Breast epithelium (tissue), 4 donors: ENCODE data around the gene GPHN. TPM values are rescaled to one million over a fixed set of nuclear protein-coding genes. Genes with fewer than 3 reads are reported as not detected.

Source experiments
- DNase-seq, 2 donors: peaks; one replicate each; pipeline ENCODE4 v3.0.0-alpha.2; 2019; ENCODE audit warnings: low spot score in 2 of 2
- H3K27ac ChIP-seq, 2 donors: fragments of 200-600 bp; sonication (generic) in 1 of 2; one replicate each; pipeline ENCODE4 v1.5.1; 2016 to 2019; ENCODE audit warnings: mild to moderate bottlenecking in 1 of 2
- H3K27me3 ChIP-seq, 2 donors: fragments of 200-600 bp; sonication (generic) in 1 of 2; one replicate each; pipeline versions ENCODE4 v1.5.1 to v1.6.0; 2017 to 2019; ENCODE audit warnings: control low read depth in 1 of 2, mild to moderate bottlenecking in 1 of 2
- H3K36me3 ChIP-seq: fragments of 200-600 bp; one replicate; pipeline ENCODE4 v1.5.1; 2019
- H3K4me1 ChIP-seq, 2 donors: fragments of 200-600 bp; sonication (generic); one replicate each; pipeline ENCODE4 v1.5.1; 2016 to 2019; ENCODE audit warnings: control low read depth in 1 of 2
- H3K4me3 ChIP-seq, 3 donors: fragments of 200-600 bp; sonication (generic); 1 replicate in 2 of 3; 2 replicates in 1 of 3; pipeline ENCODE4 v1.5.1; 2016 to 2019; ENCODE audit warnings: mild to moderate bottlenecking in 3 of 3, moderate library complexity in 2 of 3
- H3K9me3 ChIP-seq, 2 donors: fragments of 200-600 bp; sonication (generic) in 1 of 2; one replicate each; pipeline ENCODE4 v1.5.1; 2016 to 2019; ENCODE audit warnings: control low read depth in 1 of 2
- POLR2A ChIP-seq: fragments of 450-650 bp; IDR thresholded peaks from one replicate; pipeline ENCODE4 v1.6.1; 2016; ENCODE audit warnings: antibody characterized with exemption, mild to moderate bottlenecking, moderate library complexity
- POLR2AphosphoS5 ChIP-seq, 3 donors: sonication (generic); formaldehyde crosslinking; IDR thresholded peaks; one replicate each; pipeline ENCODE4 v1.6.1; 2017; ENCODE audit warnings: antibody characterized with exemption in 3 of 3
- intact Hi-C: fragments of 100-400 bp; cut with DNase I; formaldehyde crosslinking; loops from one replicate; pipeline ENCODE4 v1.15.1; 2023; ENCODE audit warnings: low total_unique reads
- total RNA-seq, 3 donors: library from RNA; depleted of rRNA; stranded (reverse); fragments of >200 nt; gene quantifications; one replicate each; pipeline ENCODE4 v1.1.0, GENCODE V29; 2016
- TF ChIP-seq, protein P1 (sequence below), 3 donors: fragments of 450-650 bp; IDR thresholded peaks; one replicate each; pipeline ENCODE4 v1.5.1; 2016 to 2017; ENCODE audit warnings: antibody characterized with exemption in 3 of 3, mild to moderate bottlenecking in 3 of 3, moderate library complexity in 3 of 3

GPHN gene
- total RNA-seq, 3 donors from 2014 or later = 20.9 to 39.0 (median 24.9) TPM

DNA sequence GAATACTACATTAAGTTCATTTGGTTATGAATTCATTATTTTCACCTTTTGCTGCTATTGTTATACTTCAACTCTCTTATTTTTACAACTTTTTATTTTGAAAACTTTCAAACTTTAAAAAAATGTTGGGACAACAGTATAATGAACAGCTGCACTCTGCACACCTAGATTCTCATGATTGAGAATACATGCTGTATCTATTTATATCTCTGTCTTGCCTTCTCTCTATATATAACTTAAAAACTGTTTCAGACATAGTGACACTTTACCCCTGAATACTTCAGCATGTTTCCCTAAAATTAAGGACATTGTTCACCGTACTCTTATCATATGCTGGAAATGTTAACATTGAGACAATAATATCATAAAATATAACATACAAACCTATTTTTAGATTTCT, 237.1 kb downstream of the GPHN start:
- Histone ChIP-seq H3K4me3 (no peak overlapping the region), H3K4me1 (no peaks in the 10 kb centered on the region), H3K27me3 (no peaks in the 10 kb centered on the region), H3K36me3 (no peaks in the 10 kb centered on the region), H3K27ac (no peak overlapping the region), H3K9me3 (no peaks in the 10 kb centered on the region)
- TF ChIP-seq, protein P1, sequence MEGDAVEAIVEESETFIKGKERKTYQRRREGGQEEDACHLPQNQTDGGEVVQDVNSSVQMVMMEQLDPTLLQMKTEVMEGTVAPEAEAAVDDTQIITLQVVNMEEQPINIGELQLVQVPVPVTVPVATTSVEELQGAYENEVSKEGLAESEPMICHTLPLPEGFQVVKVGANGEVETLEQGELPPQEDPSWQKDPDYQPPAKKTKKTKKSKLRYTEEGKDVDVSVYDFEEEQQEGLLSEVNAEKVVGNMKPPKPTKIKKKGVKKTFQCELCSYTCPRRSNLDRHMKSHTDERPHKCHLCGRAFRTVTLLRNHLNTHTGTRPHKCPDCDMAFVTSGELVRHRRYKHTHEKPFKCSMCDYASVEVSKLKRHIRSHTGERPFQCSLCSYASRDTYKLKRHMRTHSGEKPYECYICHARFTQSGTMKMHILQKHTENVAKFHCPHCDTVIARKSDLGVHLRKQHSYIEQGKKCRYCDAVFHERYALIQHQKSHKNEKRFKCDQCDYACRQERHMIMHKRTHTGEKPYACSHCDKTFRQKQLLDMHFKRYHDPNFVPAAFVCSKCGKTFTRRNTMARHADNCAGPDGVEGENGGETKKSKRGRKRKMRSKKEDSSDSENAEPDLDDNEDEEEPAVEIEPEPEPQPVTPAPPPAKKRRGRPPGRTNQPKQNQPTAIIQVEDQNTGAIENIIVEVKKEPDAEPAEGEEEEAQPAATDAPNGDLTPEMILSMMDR (IDR thresholded peaks at IDR 0.05) = no peak
- no peak for TF ChIP-seq POLR2A
- no peak for TF ChIP-seq POLR2AphosphoS5 (IDR thresholded peaks at IDR 0.05)
- DNase-seq = no peak
- intact Hi-C loops = no loop called here

DNA sequence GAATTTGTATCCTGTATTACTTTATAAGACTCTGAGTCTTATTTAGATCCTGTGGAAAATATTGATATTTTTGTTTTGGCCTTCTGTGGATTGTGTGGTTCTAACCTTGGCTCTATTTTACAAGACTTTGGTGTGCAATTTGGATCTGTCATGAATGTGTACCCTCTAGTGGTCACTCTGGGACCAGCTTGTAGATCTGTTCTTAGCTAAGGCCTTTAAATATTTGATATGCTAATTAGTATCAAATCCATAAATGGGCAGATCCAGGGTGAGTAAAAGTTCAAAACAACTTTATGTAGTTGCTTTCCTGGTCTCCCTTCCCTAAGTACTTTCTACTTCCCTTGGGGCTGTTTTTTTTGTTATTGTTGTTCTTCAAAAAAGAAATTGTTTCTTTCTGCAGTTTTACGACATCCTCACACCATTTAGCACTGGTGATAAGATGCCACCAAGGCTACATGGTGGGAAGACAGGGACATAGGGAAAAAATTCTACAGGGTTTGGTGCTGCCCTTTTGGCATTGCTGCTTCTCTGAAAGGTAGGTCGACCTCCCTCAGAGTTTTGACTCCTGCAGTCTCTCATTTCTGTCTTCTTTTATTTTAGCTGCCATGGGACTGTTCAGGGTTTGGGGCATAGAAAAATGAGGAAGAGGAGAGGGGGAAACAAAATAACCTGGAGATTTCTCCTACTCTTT, 238.5 kb downstream of the GPHN start:
- no peaks in the 10 kb centered on the region for H3K4me1 ChIP-seq
- no peak for DNase-seq
- H3K27ac ChIP-seq = no peak overlapping the region
- TF ChIP-seq, protein P1 (IDR thresholded peaks at IDR 0.05) = peak in 1 of 3 donors; percentile 7
- TF ChIP-seq POLR2AphosphoS5 (IDR thresholded peaks at IDR 0.05) = no peak
- no peaks in the 10 kb centered on the region for H3K9me3 ChIP-seq
- H3K4me3 ChIP-seq = no peak overlapping the region
- H3K27me3 ChIP-seq = no peaks in the 10 kb centered on the region
- intact Hi-C loops = no loop called here
- no peaks in the 10 kb centered on the region for H3K36me3 ChIP-seq

DNA sequence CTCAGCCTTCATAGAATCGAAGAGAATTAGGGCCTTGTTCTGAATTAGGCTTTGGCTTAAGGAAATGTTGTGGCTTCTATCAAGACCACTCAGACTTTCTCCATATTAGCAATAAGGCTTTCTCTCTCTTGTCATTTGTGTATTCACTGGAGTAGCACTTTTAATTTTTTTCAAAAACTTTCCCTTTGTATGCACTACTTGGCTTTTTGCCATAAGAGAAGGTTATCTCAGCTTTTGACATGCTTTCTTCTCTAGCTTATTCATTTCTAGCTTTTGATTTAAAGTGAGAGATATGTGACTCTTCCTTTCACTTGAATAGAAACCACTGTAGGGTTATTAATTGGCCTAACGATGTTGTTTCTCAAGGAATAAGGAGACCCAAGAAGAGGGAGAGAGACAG, 244.2 kb downstream of the GPHN start:
- no peak overlapping the region for H3K27ac ChIP-seq
- TF ChIP-seq, protein P1 (IDR thresholded peaks at IDR 0.05) = no peak
- TF ChIP-seq POLR2A (no peak), POLR2AphosphoS5 (IDR thresholded peaks at IDR 0.05) (no peak)
- no peak overlapping the region for H3K4me3 ChIP-seq
- no peaks in the 10 kb centered on the region for H3K27me3 ChIP-seq
- H3K9me3 ChIP-seq = no peaks in the 10 kb centered on the region
- H3K4me1 ChIP-seq = no peaks in the 10 kb centered on the region
- H3K36me3 ChIP-seq = no peaks in the 10 kb centered on the region
- no peak for DNase-seq
- intact Hi-C loops = no loop called here

DNA sequence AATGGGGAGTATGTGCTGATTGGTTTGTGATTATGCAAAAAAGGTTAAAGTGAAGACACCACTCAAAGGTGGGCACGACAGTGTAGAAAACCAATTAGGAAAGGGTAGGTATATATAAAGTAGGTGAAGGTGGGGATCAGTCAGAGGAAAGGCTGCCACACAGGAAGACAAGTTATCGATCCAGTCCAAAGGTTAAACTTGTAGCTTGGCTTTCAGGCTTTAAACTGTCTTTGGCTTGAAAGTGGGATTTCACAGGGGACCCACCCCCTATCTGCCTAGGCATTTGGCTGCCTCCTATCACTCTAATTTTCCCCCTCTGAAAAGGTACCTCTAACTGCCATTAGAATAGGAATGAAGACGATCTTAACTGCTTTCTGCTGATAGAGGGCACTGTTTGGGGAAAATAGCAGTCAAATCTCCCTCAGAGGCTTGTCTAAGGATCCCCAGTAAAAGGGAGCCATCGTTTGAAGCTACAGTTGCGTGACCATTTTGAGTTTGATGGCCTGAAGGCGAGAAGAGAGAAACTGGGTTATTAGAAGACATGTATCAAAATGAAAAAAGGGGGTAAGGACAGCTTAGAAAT, 250.2 kb downstream of the GPHN start:
- Histone ChIP-seq H3K4me3 (no peak overlapping the region), H3K27ac (no peak overlapping the region), H3K9me3 (no peaks in the 10 kb centered on the region), H3K36me3 (no peaks in the 10 kb centered on the region), H3K27me3 (no peaks in the 10 kb centered on the region), H3K4me1 (no peaks in the 10 kb centered on the region)
- TF ChIP-seq POLR2AphosphoS5 (IDR thresholded peaks at IDR 0.05) = no peak
- TF ChIP-seq, protein P1 (IDR thresholded peaks at IDR 0.05) = no peak
- TF ChIP-seq POLR2A = no peak
- intact Hi-C loops = no loop called here
- DNase-seq = no peak

DNA sequence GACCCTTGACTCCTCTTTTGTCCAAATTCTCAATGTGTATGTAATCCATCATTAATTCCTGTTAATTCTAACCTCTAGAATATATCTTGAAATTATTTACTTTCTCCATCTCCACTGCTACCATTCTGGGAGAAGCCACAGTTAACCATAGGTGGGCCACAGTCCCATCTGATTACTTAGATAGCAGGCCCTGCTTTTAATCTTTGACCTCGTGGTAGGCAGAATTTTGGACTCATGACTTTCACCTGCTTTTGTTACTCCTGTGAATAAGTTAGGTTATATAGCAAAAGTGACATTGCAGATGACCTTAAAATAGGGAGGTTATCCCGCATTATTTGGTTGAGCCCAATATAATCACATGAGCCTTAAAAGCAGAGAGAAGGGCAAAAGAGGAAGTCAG, 264.2 kb downstream of the GPHN start:
- no peak for DNase-seq
- Histone ChIP-seq H3K27ac (no peak overlapping the region), H3K9me3 (no peaks in the 10 kb centered on the region), H3K4me3 (no peak overlapping the region), H3K27me3 (no peaks in the 10 kb centered on the region), H3K36me3 (no peaks in the 10 kb centered on the region), H3K4me1 (no peaks in the 10 kb centered on the region)
- TF ChIP-seq, protein P1 (IDR thresholded peaks at IDR 0.05) = no peak
- TF ChIP-seq POLR2AphosphoS5 (IDR thresholded peaks at IDR 0.05) (no peak), POLR2A (no peak)
- intact Hi-C loops = no loop called here
